Activated CD8-positive, alpha-beta T cell treated with anti-CD3 and anti-CD28 coated beads, Interleukin-2, amount 10 ng/mL, durations not matched to agents 7 days and 5 days (primary cell): ENCODE data around the gene FKRP. TPM values are rescaled to one million over a fixed set of nuclear protein-coding genes. Genes with fewer than 3 reads are reported as not detected.

Experiments used
- ATAC-seq: fragments of 150-1000 bp; cut with Tn5 transposase; one replicate; pipeline ENCODE4 v1.10.0; 2021; ENCODE audit warnings: moderate library complexity
- CTCF ChIA-PET: fragments of 350-600 bp; sonication (Branson Sonifier 250); formaldehyde crosslinking; loops from one replicate; lab custom pipeline; 2021; ENCODE audit warnings: antibody characterized with exemption; lab: Charles Lee
- POLR2A ChIA-PET: fragments of 350-600 bp; sonication (Branson Sonifier 250); formaldehyde crosslinking; loops from one replicate; lab custom pipeline; 2021; ENCODE audit warnings: antibody characterized with exemption; lab: Charles Lee
- DNase-seq: peaks from one replicate; pipeline ENCODE4 v3.0.0-alpha.2; 2020
- H3K27ac Mint-ChIP-seq: one replicate; pipeline ENCODE4 v1.8.0; 2021; ENCODE audit warnings: mild to moderate bottlenecking, mixed read lengths
- H3K27me3 Mint-ChIP-seq: one replicate; pipeline ENCODE4 v1.8.0; 2021; ENCODE audit warnings: low read depth, mixed read lengths
- H3K36me3 Mint-ChIP-seq: one replicate; pipeline ENCODE4 v1.8.0; 2021; ENCODE audit warnings: low read depth, mixed read lengths
- H3K4me1 Mint-ChIP-seq: one replicate; pipeline ENCODE4 v1.8.0; 2021; ENCODE audit warnings: low read depth, mixed read lengths
- H3K4me3 Mint-ChIP-seq: one replicate; pipeline ENCODE4 v1.8.0; 2021; ENCODE audit warnings: mild to moderate bottlenecking, mixed read lengths
- H3K9me3 Mint-ChIP-seq: one replicate; pipeline ENCODE4 v1.8.0; 2022; ENCODE audit warnings: mixed read lengths; ENCODE audit not compliant: insufficient read depth
- total RNA-seq, 2 experiments: library from RNA; stranded (reverse); gene quantifications; one replicate each; pipeline ENCODE4 v1.2.3, GENCODE V29; 2021

Gene FKRP
- total RNA-seq, 2 experiments from 2014 or later, result 15.3 to 18.4 TPM

- H3K27me3 Mint-ChIP-seq, result no peaks in the 10 kb centered on the region
- H3K27ac Mint-ChIP-seq, result no peak overlapping the region
- ATAC-seq (no peak), DNase-seq (no peak)
- POLR2A ChIA-PET, result interaction anchor here (0.5 kb wide), 1 partner anchor 19 kb away, joined by 4 read pairs; no protein-coding TSS in a partner anchor
- CTCF ChIA-PET, result interaction anchor here (1.1 to 2.9 kb wide), 3 partner anchors 21 to 78 kb away, joined by 3 to 10 read pairs (median 3); partner anchors contain the start of gene DACT3
- H3K4me3 Mint-ChIP-seq, result no peak overlapping the region
- peaks cover 25% of the 10 kb centered on the region for H3K4me1 Mint-ChIP-seq
- H3K9me3 Mint-ChIP-seq, result no peaks in the 10 kb centered on the region
- peaks cover 60% of the 10 kb centered on the region for H3K36me3 Mint-ChIP-seq
These were observed 12.7 kb upstream of the FKRP start for GRCh38 chr19:46732966-46733689.

- Mint-ChIP-seq H3K27me3 (no peaks in the 10 kb centered on the region), H3K9me3 (no peaks in the 10 kb centered on the region)
These were observed 12.1 kb upstream of the FKRP start for GRCh38 chr19:46733690-46734292.

GRCh38 chr19:46736531-46737297, 9.1 kb upstream of the FKRP start:
- DNase-seq, result no peak
- ChIA-PET POLR2A (no interaction called here), CTCF (interaction anchor here (1.0 to 2.9 kb wide), 6 partner anchors 8 to 75 kb away, joined by 3 to 10 read pairs (median 4); no protein-coding TSS in a partner anchor)
- Mint-ChIP-seq H3K27ac (no peak overlapping the region), H3K36me3 (peaks cover 48% of the 10 kb centered on the region), H3K4me1 (peaks cover 9% of the 10 kb centered on the region), H3K4me3 (no peak overlapping the region), H3K9me3 (no peaks in the 10 kb centered on the region), H3K27me3 (no peaks in the 10 kb centered on the region)
- no peak for ATAC-seq

More at GRCh38 chr19:46733690-46734292, 12.1 kb upstream of the FKRP start:
- Mint-ChIP-seq H3K4me1 (peaks cover 19% of the 10 kb centered on the region), H3K27ac (no peak overlapping the region), H3K36me3 (peaks cover 58% of the 10 kb centered on the region), H3K4me3 (no peak overlapping the region)
- ChIA-PET POLR2A (interaction anchor here (0.5 kb wide), 1 partner anchor 20 kb away, joined by 4 read pairs; no protein-coding TSS in a partner anchor), CTCF (interaction anchor here (1.1 to 2.9 kb wide), 3 partner anchors 20 to 77 kb away, joined by 3 to 10 read pairs (median 3); partner anchors contain the start of gene DACT3)
- no peak for DNase-seq
- ATAC-seq, result no peak

- Mint-ChIP-seq H3K4me1 (peaks cover 9% of the 10 kb centered on the region), H3K36me3 (peaks cover 48% of the 10 kb centered on the region), H3K4me3 (no peak overlapping the region), H3K27ac (no peak overlapping the region), H3K27me3 (no peaks in the 10 kb centered on the region), H3K9me3 (no peaks in the 10 kb centered on the region)
- DNase-seq, result no peak
- ATAC-seq, result no peak
- POLR2A ChIA-PET, result no interaction called here
- CTCF ChIA-PET, result interaction anchor here (1.0 to 1.7 kb wide), 5 partner anchors 9 to 76 kb away, joined by 3 to 6 read pairs (median 3); no protein-coding TSS in a partner anchor
These were observed 8.6 kb upstream of the FKRP start for GRCh38 chr19:46737298-46737654.

GRCh38 chr19:46737761-46738171, 8.1 kb upstream of the FKRP start:
- H3K27me3 Mint-ChIP-seq, result no peaks in the 10 kb centered on the region
- DNase-seq (no peak), ATAC-seq (no peak)
- no peaks in the 10 kb centered on the region for H3K9me3 Mint-ChIP-seq
- peaks cover 11% of the 10 kb centered on the region for H3K4me1 Mint-ChIP-seq
- ChIA-PET CTCF (interaction anchor here (1.0 to 1.7 kb wide), 5 partner anchors 9 to 76 kb away, joined by 3 to 6 read pairs (median 3); no protein-coding TSS in a partner anchor), POLR2A (no interaction called here)
- H3K4me3 Mint-ChIP-seq, result no peak overlapping the region
- peaks cover 50% of the 10 kb centered on the region for H3K36me3 Mint-ChIP-seq
- no peak overlapping the region for H3K27ac Mint-ChIP-seq

GRCh38 chr19:46739290-46739771, 6.5 kb upstream of the FKRP start:
- ATAC-seq (no peak), DNase-seq (no peak)
- Mint-ChIP-seq H3K4me3 (no peak overlapping the region), H3K4me1 (peaks cover 25% of the 10 kb centered on the region), H3K9me3 (no peaks in the 10 kb centered on the region), H3K36me3 (peaks cover 48% of the 10 kb centered on the region), H3K27ac (no peak overlapping the region), H3K27me3 (no peaks in the 10 kb centered on the region)
- ChIA-PET POLR2A (no interaction called here), CTCF (no interaction called here)

GRCh38 chr19:46741447-46741846, 4.4 kb upstream of the FKRP start:
- ChIA-PET CTCF (interaction anchor here (1.1 to 5.0 kb wide), 8 partner anchors 11 to 99 kb away, joined by 3 to 28 read pairs (median 4); partner anchors contain the start of gene DACT3), POLR2A (interaction anchor here (0.7 kb wide), 1 partner anchor 246 kb away, joined by 3 read pairs; no protein-coding TSS in a partner anchor)
- H3K4me1 Mint-ChIP-seq, result peaks cover 37% of the 10 kb centered on the region
- H3K4me3 Mint-ChIP-seq, result no peak overlapping the region
- DNase-seq (no peak), ATAC-seq (no peak)
- no peak overlapping the region for H3K27ac Mint-ChIP-seq
- H3K36me3 Mint-ChIP-seq, result peaks cover 53% of the 10 kb centered on the region
- H3K27me3 Mint-ChIP-seq, result no peaks in the 10 kb centered on the region
- no peaks in the 10 kb centered on the region for H3K9me3 Mint-ChIP-seq

GRCh38 chr19:46742926-46743480, 2.9 kb upstream of the FKRP start:
- Mint-ChIP-seq H3K4me1 (peaks cover 48% of the 10 kb centered on the region), H3K9me3 (no peaks in the 10 kb centered on the region), H3K36me3 (peaks cover 42% of the 10 kb centered on the region), H3K4me3 (no peak overlapping the region), H3K27ac (no peak overlapping the region), H3K27me3 (no peaks in the 10 kb centered on the region)
- ATAC-seq (no peak), DNase-seq (no peak)
- ChIA-PET CTCF (interaction anchor here (1.8 to 5.0 kb wide), 3 partner anchors 13 to 97 kb away, joined by 5 to 28 read pairs (median 12); no protein-coding TSS in a partner anchor), POLR2A (interaction anchor here (1.5 kb wide), 1 partner anchor 14 kb away, joined by 3 read pairs; no protein-coding TSS in a partner anchor)

- Mint-ChIP-seq H3K4me1 (peaks cover 53% of the 10 kb centered on the region), H3K4me3 (peak overlapping the region; percentile 94), H3K27me3 (no peaks in the 10 kb centered on the region), H3K27ac (no peak overlapping the region), H3K36me3 (peaks cover 41% of the 10 kb centered on the region), H3K9me3 (no peaks in the 10 kb centered on the region)
- DNase-seq, result no peak
- ChIA-PET CTCF (interaction anchor here (0.5 to 5.0 kb wide), 6 partner anchors 10 to 269 kb away, joined by 3 to 28 read pairs (median 3); no protein-coding TSS in a partner anchor), POLR2A (interaction anchor here (0.6 to 1.5 kb wide), 3 partner anchors 44 to 144 kb away, joined by 3 to 4 read pairs (median 4); partner anchors contain the start of gene SLC1A5)
- ATAC-seq, result no peak
These were observed 1.7 kb upstream of the FKRP start for GRCh38 chr19:46744005-46744691.

GRCh38 chr19:46745030-46745429, 827 bp upstream of the FKRP start:
- ChIA-PET CTCF (interaction anchor here (0.5 to 5.0 kb wide), 4 partner anchors 13 to 268 kb away, joined by 3 to 28 read pairs (median 3); no protein-coding TSS in a partner anchor), POLR2A (interaction anchor here (0.8 to 1.5 kb wide), 3 partner anchors 14 to 145 kb away, joined by 3 to 10 read pairs (median 4); no protein-coding TSS in a partner anchor)
- H3K27me3 Mint-ChIP-seq, result no peaks in the 10 kb centered on the region
- peaks cover 37% of the 10 kb centered on the region for H3K36me3 Mint-ChIP-seq
- peaks cover 53% of the 10 kb centered on the region for H3K4me1 Mint-ChIP-seq
- H3K4me3 Mint-ChIP-seq, result peak overlapping the region; percentile 94
- no peak for DNase-seq
- no peak for ATAC-seq
- H3K27ac Mint-ChIP-seq, result peak overlapping the region; percentile 86
- H3K9me3 Mint-ChIP-seq, result no peaks in the 10 kb centered on the region
